Hepatocyte (in vitro differentiated cells): ENCODE data around the gene LDAH. TPM values are rescaled to one million over a fixed set of nuclear protein-coding genes. Genes with fewer than 3 reads are reported as not detected.
A peak's percentile ranks its signal among the peaks of the same experiment; 100 is the strongest.

ENCODE experiments used
- DNase-seq: peaks from one replicate; pipeline ENCODE4 v3.0.0-alpha.2; 2016; ENCODE audit warnings: low spot score
- H2AFZ ChIP-seq: fragments of 200-600 bp; sonication (generic); 2 replicates; pipeline ENCODE4 v1.6.0; 2016; ENCODE audit warnings: antibody characterized with exemption, mild to moderate bottlenecking
- H3K27ac ChIP-seq: fragments of 200-600 bp; sonication (generic); 2 replicates; pipeline ENCODE4 v1.5.1; 2016; ENCODE audit warnings: mild to moderate bottlenecking
- H3K27me3 ChIP-seq: fragments of 200-600 bp; sonication (generic); 2 replicates; pipeline ENCODE4 v1.6.1; 2016
- H3K36me3 ChIP-seq: fragments of 200-600 bp; sonication (generic); replicated peaks from 2 replicates; pipeline ENCODE4 v1.5.1; 2016; ENCODE audit warnings: low read depth; ENCODE audit not compliant: insufficient read depth
- H3K4me1 ChIP-seq: fragments of 200-600 bp; sonication (generic); 2 replicates; pipeline ENCODE4 v1.5.1; 2016; ENCODE audit warnings: mild to moderate bottlenecking, moderate library complexity; ENCODE audit not compliant: insufficient read depth
- H3K4me2 ChIP-seq: fragments of 200-600 bp; sonication (generic); 2 replicates; pipeline ENCODE4 v1.6.0; 2016
- H3K4me3 ChIP-seq: fragments of 200-600 bp; sonication (generic); 2 replicates; pipeline ENCODE4 v1.5.1; 2016; ENCODE audit warnings: mild to moderate bottlenecking
- H3K79me2 ChIP-seq: fragments of 200-600 bp; sonication (generic); 2 replicates; pipeline ENCODE4 v1.6.0; 2017; ENCODE audit warnings: mild to moderate bottlenecking
- H3K9me2 ChIP-seq: fragments of 200-600 bp; sonication (generic); replicated peaks from 2 replicates; pipeline ENCODE4 v1.6.0; 2017; ENCODE audit warnings: mild to moderate bottlenecking; ENCODE audit not compliant: insufficient read depth
- H3K9me3 ChIP-seq: fragments of 200-600 bp; sonication (generic); 2 replicates; pipeline ENCODE4 v1.5.1; 2016; ENCODE audit warnings: low read depth, mild to moderate bottlenecking
- H4K20me1 ChIP-seq: fragments of 200-600 bp; sonication (generic); 2 replicates; pipeline ENCODE4 v1.6.0; 2016; ENCODE audit warnings: mild to moderate bottlenecking; ENCODE audit not compliant: insufficient read depth, poor library complexity, severe bottlenecking
- EZH2 ChIP-seq: fragments of 200-600 bp; sonication (generic); IDR thresholded peaks from 2 replicates; pipeline ENCODE4 v1.6.1; 2016; ENCODE audit warnings: antibody characterized with exemption, mild to moderate bottlenecking, borderline replicate concordance
- EZH2phosphoT487 ChIP-seq: fragments of 200-600 bp; sonication (generic); IDR thresholded peaks from one replicate; pipeline ENCODE4 v1.6.1; 2018; ENCODE audit warnings: antibody characterized with exemption, mild to moderate bottlenecking, low read depth, moderate library complexity; ENCODE audit not compliant: unreplicated experiment, severe bottlenecking
- WGBS: methylation state at CpG from one replicate; pipeline ENCODE4 v1.1.6; 2016; ENCODE audit warnings: low lambda C conversion rate; ENCODE audit errors: missing lambda C conversion rate; 5-methylcytosine and 5-hydroxymethylcytosine counted together
- polyA plus RNA-seq: library from polyadenylated mRNA; unstranded; fragments of >200 nt; fragmentation: Nextera tagmentation; extraction: Ambion mirVana; gene quantifications from 2 replicates; pipeline ENCODE4 v1.2.1, GENCODE V29; 2016
- total RNA-seq: library from RNA; depleted of rRNA; stranded (reverse); fragments of >200 nt; gene quantifications from 2 replicates; pipeline ENCODE4 v1.2.3, GENCODE V29; 2014
- TF ChIP-seq, protein P1 (sequence below): fragments of 200-600 bp; sonication (generic); IDR thresholded peaks from 2 replicates; pipeline ENCODE4 v1.5.1; 2016; ENCODE audit warnings: antibody characterized with exemption, mild to moderate bottlenecking; ENCODE audit not compliant: poor library complexity

Gene LDAH
- total and polyA plus RNA-seq, 2 experiments from 2014 or later, result 15.2 to 27.8 TPM

GRCh38 chr2:20663196-20664070 lies 159.5 kb downstream of the LDAH start:
- Histone ChIP-seq H3K27me3 (peaks cover 84% of the 10 kb centered on the region), H4K20me1 (no peaks in the 10 kb centered on the region), H3K9me2 (no peaks in the 10 kb centered on the region), H3K9me3 (no peaks in the 10 kb centered on the region), H3K4me1 (peaks cover 8% of the 10 kb centered on the region), H3K4me3 (no peak overlapping the region), H3K36me3 (no peaks in the 10 kb centered on the region), H3K27ac (no peak overlapping the region), H2AFZ (no peak overlapping the region), H3K4me2 (no peak overlapping the region), H3K79me2 (no peaks in the 10 kb centered on the region)
- WGBS, result 36% methylated on average over 7 of the region's 7 CpGs
- TF ChIP-seq EZH2, result no peak
- TF ChIP-seq, protein P1, sequence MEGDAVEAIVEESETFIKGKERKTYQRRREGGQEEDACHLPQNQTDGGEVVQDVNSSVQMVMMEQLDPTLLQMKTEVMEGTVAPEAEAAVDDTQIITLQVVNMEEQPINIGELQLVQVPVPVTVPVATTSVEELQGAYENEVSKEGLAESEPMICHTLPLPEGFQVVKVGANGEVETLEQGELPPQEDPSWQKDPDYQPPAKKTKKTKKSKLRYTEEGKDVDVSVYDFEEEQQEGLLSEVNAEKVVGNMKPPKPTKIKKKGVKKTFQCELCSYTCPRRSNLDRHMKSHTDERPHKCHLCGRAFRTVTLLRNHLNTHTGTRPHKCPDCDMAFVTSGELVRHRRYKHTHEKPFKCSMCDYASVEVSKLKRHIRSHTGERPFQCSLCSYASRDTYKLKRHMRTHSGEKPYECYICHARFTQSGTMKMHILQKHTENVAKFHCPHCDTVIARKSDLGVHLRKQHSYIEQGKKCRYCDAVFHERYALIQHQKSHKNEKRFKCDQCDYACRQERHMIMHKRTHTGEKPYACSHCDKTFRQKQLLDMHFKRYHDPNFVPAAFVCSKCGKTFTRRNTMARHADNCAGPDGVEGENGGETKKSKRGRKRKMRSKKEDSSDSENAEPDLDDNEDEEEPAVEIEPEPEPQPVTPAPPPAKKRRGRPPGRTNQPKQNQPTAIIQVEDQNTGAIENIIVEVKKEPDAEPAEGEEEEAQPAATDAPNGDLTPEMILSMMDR, result no peak
- TF ChIP-seq EZH2phosphoT487, result no peak
- no peak for DNase-seq

DNA sequence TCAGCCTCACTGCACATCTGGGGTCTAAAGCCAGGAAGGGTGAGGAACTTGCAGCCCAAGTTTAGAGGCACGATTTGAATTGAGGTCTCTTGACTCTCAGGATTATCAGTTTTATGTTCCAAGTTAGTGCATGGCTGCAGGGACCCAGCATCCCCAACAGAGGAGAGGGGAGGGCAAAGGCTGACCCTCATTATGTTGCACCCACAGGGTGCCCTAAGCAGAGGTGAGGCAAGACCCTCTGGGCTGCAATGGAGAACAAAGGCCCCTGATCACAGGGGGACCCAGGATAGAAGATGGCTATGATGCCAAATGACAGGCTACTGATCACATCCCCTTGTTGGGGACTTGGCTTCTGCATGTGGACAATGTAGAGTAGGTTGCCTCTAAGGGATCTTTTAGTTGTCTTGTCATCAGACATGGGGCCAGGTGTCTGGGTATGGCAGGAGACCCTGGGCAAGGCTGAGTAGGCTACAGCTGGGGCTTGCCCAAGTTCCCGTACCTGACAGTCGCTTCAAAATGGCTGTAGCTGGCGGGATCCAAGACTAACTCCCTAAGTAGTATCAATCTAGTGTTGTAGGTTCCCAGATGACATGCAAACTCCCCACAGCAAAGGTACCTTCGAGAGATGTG lies 160.5 kb downstream of the LDAH start:
- Histone ChIP-seq H3K4me3 (no peak overlapping the region), H2AFZ (no peak overlapping the region), H3K27ac (no peak overlapping the region), H3K9me3 (no peaks in the 10 kb centered on the region), H3K9me2 (no peaks in the 10 kb centered on the region), H3K4me2 (no peak overlapping the region), H3K4me1 (peaks cover 8% of the 10 kb centered on the region), H4K20me1 (no peaks in the 10 kb centered on the region), H3K36me3 (no peaks in the 10 kb centered on the region), H3K27me3 (peaks cover 74% of the 10 kb centered on the region), H3K79me2 (no peaks in the 10 kb centered on the region)
- TF ChIP-seq EZH2phosphoT487 (no peak), EZH2 (peak; percentile 11)
- no peak for DNase-seq
- WGBS, result 73% methylated on average over 5 of the region's 5 CpGs

- no peak overlapping the region for H3K4me2 ChIP-seq
- DNase-seq, result peak; percentile 78
These were observed 161.2 kb downstream of the LDAH start for GRCh38 chr2:20661421-20662307.

More at GRCh38 chr2:20661421-20662307, 161.2 kb downstream of the LDAH start:
- Histone ChIP-seq H3K36me3 (no peaks in the 10 kb centered on the region), H3K9me2 (no peaks in the 10 kb centered on the region), H3K27me3 (peaks cover 73% of the 10 kb centered on the region), H3K79me2 (no peaks in the 10 kb centered on the region), H3K9me3 (no peaks in the 10 kb centered on the region), H3K4me3 (no peak overlapping the region), H3K27ac (no peak overlapping the region), H2AFZ (no peak overlapping the region), H3K4me1 (peaks cover 6% of the 10 kb centered on the region), H4K20me1 (no peaks in the 10 kb centered on the region)
- 39% methylated on average over 11 of the region's 11 CpGs for WGBS
- TF ChIP-seq, protein P1, result peak; percentile 96
- no peak for TF ChIP-seq EZH2
- no peak for TF ChIP-seq EZH2phosphoT487
